Body of pancreas (tissue), 4 donors: ENCODE data around the gene CSDE1. TPM values are rescaled to one million over a fixed set of nuclear protein-coding genes. Genes with fewer than 3 reads are reported as not detected.
"Not testable (repeated sequence)": the region's sequence is repeated elsewhere in the genome, so short reads cannot be mapped to it uniquely, and the experiment has no call there.

Source experiments
- ATAC-seq: fragments of 150-250 bp; one replicate; pipeline ENCODE4 v1.9.1; 2016
- DNase-seq, 4 donors: peaks; one replicate each; pipeline ENCODE4 v3.0.0-alpha.2; 2019
- H3K27ac ChIP-seq, 4 donors: fragments of 200-600 bp; sonication (generic); 1 replicate in 3 of 4; 2 replicates in 1 of 4; pipeline versions ENCODE4 v1.5.1 to v1.6.1; 2016 to 2019; ENCODE audit warnings: mild to moderate bottlenecking in 1 of 4, mixed read lengths in 1 of 4, moderate library complexity in 1 of 4
- H3K27me3 ChIP-seq, 2 donors: fragments of 200-600 bp; sonication (generic); one replicate each; pipeline ENCODE4 v1.6.0; 2016; ENCODE audit warnings: mild to moderate bottlenecking in 1 of 2
- H3K36me3 ChIP-seq, 2 donors: fragments of 200-600 bp; sonication (generic); replicated peaks in 1 of 2; 2 replicates each; pipeline ENCODE4 v1.5.1; 2016; ENCODE audit warnings: low read depth in 2 of 2; ENCODE audit not compliant: insufficient read depth in 1 of 2
- H3K4me1 ChIP-seq: fragments of 200-600 bp; sonication (generic); one replicate; pipeline ENCODE4 v1.6.0; 2016
- H3K4me3 ChIP-seq, 2 donors: fragments of 200-600 bp; sonication (generic); 1 replicate in 1 of 2; 2 replicates in 1 of 2; pipeline ENCODE4 v1.5.1; 2016 to 2019
- H3K9me3 ChIP-seq, 3 donors: fragments of 200-600 bp; sonication (generic); 1 replicate in 2 of 3; 2 replicates in 1 of 3; pipeline ENCODE4 v1.5.1; 2016
- CTCF ChIP-seq, 7 experiments: fragments of 450-650 bp in 4 of 7; fragments of 200-600 bp in 3 of 7; sonication (generic) in 3 of 7; IDR thresholded peaks; one replicate each; pipeline ENCODE4 v1.5.1; 2016 to 2019; ENCODE audit warnings: antibody characterized with exemption in 7 of 7
- POLR2A ChIP-seq, 3 donors: fragments of 450-650 bp; IDR thresholded peaks; one replicate each; pipeline ENCODE4 v1.6.1; 2016; ENCODE audit warnings: antibody characterized with exemption in 3 of 3, mild to moderate bottlenecking in 2 of 3
- WGBS, 2 donors: methylation state at CpG; one replicate each; pipeline ENCODE4 v1.1.5; 2017; 5-methylcytosine and 5-hydroxymethylcytosine counted together
- intact Hi-C: fragments of 100-400 bp; cut with DNase I; formaldehyde crosslinking; loops from one replicate; pipeline ENCODE4 v1.15.1; 2023
- total RNA-seq, 2 donors: library from RNA; depleted of rRNA; stranded (reverse); fragments of >200 nt; gene quantifications; one replicate each; pipeline ENCODE4 v1.1.0, GENCODE V29; 2016

CSDE1 gene
- total RNA-seq, 2 donors from 2014 or later = 138 to 221 TPM

GRCh38 chr1:114756009-114756892 is 1.5 kb downstream of the CSDE1 start:
- peaks cover 62% of the 10 kb centered on the region for H3K4me1 ChIP-seq
- H3K36me3 ChIP-seq = no peaks in the 10 kb centered on the region
- no peak for ATAC-seq
- DNase-seq = no peak
- peak overlapping the region in 3 of 4 donors; percentile 98 to 99 (median 99) for H3K27ac ChIP-seq
- H3K9me3 ChIP-seq = no peaks in the 10 kb centered on the region
- intact Hi-C loops = no loop called here
- 14 to 15% methylated on average over 14 of the region's 14 CpGs for WGBS, 2 donors
- no peaks in the 10 kb centered on the region for H3K27me3 ChIP-seq
- TF ChIP-seq POLR2A (IDR thresholded peaks at IDR 0.05) (no peak), CTCF (IDR thresholded peaks at IDR 0.05) (no peak)
- H3K4me3 ChIP-seq = peak overlapping the region; percentile 82

DNA sequence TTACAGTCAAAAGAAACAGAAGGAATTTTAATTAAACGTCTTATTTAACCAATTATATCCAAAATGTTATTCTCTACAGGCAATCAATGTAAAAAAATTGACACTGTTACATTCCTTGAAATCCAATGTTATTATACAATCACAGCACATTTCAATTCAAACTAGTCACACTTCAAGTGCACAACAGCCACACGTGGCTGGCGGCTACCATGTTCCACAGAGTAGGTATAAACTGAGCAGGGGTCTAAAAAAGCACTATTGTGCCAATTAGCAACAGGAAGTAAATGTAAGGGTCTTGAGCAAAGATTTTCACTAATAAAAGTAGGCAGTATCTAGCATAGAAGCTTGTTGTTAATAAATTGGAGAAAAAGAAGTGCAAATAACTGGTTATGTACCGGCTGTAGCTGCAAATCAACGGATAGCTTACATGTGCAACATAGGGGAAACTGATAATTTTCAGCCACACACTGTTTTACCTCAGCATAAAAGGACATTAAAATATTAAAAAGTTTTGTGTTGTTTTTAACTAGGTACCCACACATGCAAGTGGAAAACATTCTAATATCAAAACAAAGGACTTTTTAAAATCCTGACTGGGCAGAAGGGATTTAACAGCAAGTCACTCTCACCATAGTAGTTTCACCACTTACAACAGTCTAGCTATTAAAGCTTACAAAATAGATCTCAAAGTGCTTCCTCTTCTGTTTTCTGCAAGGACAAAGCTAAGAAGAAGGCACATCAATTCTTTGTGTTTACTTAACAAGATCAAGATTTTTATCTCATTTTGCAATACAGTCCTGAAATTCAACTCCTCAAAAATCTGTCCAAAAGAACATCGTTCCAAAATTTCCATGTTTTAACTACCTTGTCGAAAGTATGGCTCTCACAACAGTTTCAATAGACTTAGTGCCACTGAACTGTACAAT is 2.5 kb downstream of the CSDE1 start:
- H3K9me3 ChIP-seq = no peaks in the 10 kb centered on the region
- H3K4me1 ChIP-seq = peaks cover 72% of the 10 kb centered on the region
- H3K36me3 ChIP-seq = no peaks in the 10 kb centered on the region
- TF ChIP-seq POLR2A (IDR thresholded peaks at IDR 0.05) (no peak), CTCF (IDR thresholded peaks at IDR 0.05) (no peak)
- H3K4me3 ChIP-seq = no peak overlapping the region
- intact Hi-C loops = no loop called here
- no peak overlapping the region for H3K27ac ChIP-seq
- ATAC-seq (no peak), DNase-seq (no peak)
- H3K27me3 ChIP-seq = no peaks in the 10 kb centered on the region
- WGBS, 2 donors = 32 to 35% methylated on average over 7 of the region's 7 CpGs

- H3K27me3 ChIP-seq, H3K36me3 ChIP-seq, H3K27ac ChIP-seq, DNase-seq, ATAC-seq, H3K4me3 ChIP-seq, H3K9me3 ChIP-seq, intact Hi-C loops: not testable (repeated sequence)
- H3K4me1 ChIP-seq = peaks cover 80% of the 10 kb centered on the region
- 79 to 83% methylated on average over 6 of the region's 6 CpGs for WGBS, 2 donors
Observed at GRCh38 chr1:114753702-114754101, 4.1 kb downstream of the CSDE1 start.

- no peak for ATAC-seq
- Histone ChIP-seq H3K36me3 (no peaks in the 10 kb centered on the region), H3K9me3 (no peaks in the 10 kb centered on the region), H3K4me1 (peaks cover 79% of the 10 kb centered on the region), H3K4me3 (no peak overlapping the region), H3K27me3 (no peaks in the 10 kb centered on the region), H3K27ac (no peak overlapping the region)
- TF ChIP-seq CTCF (IDR thresholded peaks at IDR 0.05) (no peak), POLR2A (IDR thresholded peaks at IDR 0.05) (no peak)
- 57 to 64% methylated on average over 4 of the region's 4 CpGs for WGBS, 2 donors
- no peak for DNase-seq
- intact Hi-C loops = no loop called here
Observed at GRCh38 chr1:114753143-114753542, 4.6 kb downstream of the CSDE1 start.

- 47 to 54% methylated on average over 5 of the region's 5 CpGs for WGBS, 2 donors
- intact Hi-C loops = no loop called here
- ATAC-seq = no peak
- H3K4me1 ChIP-seq = peaks cover 72% of the 10 kb centered on the region
- no peak overlapping the region for H3K27ac ChIP-seq
- H3K36me3 ChIP-seq = no peaks in the 10 kb centered on the region
- no peak overlapping the region for H3K4me3 ChIP-seq
- H3K9me3 ChIP-seq = no peaks in the 10 kb centered on the region
- peak in 1 of 4 donors; percentile 22 for DNase-seq
- TF ChIP-seq CTCF (IDR thresholded peaks at IDR 0.05) = no peak
- TF ChIP-seq POLR2A (IDR thresholded peaks at IDR 0.05) = no peak
- H3K27me3 ChIP-seq = no peaks in the 10 kb centered on the region
Observed at GRCh38 chr1:114750780-114751179, 7.0 kb downstream of the CSDE1 start.
